Dendritic cell treated with granulocyte-macrophage colony-stimulating factor and Interleukin-4, amounts not matched to agents 40 ng/mL and 50 ng/mL, for 4 days (primary cell): Measurements from ENCODE around the gene TNRC6A.
"Not testable (repeated sequence)": the region's sequence is repeated elsewhere in the genome, so short reads cannot be mapped to it uniquely, and the experiment has no call there.

Experiments
- H3K27ac Mint-ChIP-seq: one replicate; pipeline ENCODE4 v1.8.0; 2022; ENCODE audit warnings: mild to moderate bottlenecking, mixed read lengths
- H3K27me3 Mint-ChIP-seq: one replicate; pipeline ENCODE4 v1.8.0; 2022; ENCODE audit warnings: mild to moderate bottlenecking, mixed read lengths
- H3K36me3 Mint-ChIP-seq: one replicate; pipeline ENCODE4 v1.8.0; 2022; ENCODE audit warnings: low read depth, mixed read lengths
- H3K4me1 Mint-ChIP-seq: one replicate; pipeline ENCODE4 v1.8.0; 2022; ENCODE audit warnings: low read depth, mixed read lengths
- H3K4me3 Mint-ChIP-seq: one replicate; pipeline ENCODE4 v1.8.0; 2022; ENCODE audit warnings: mild to moderate bottlenecking, moderate library complexity, mixed read lengths
- H3K9me3 Mint-ChIP-seq: one replicate; pipeline ENCODE4 v1.8.0; 2022; ENCODE audit warnings: mixed read lengths
- intact Hi-C: fragments of 100-400 bp; cut with micrococcal nuclease; formaldehyde crosslinking; loops from one replicate; pipeline ENCODE4 v1.15.0; 2022

TNRC6A gene

DNA sequence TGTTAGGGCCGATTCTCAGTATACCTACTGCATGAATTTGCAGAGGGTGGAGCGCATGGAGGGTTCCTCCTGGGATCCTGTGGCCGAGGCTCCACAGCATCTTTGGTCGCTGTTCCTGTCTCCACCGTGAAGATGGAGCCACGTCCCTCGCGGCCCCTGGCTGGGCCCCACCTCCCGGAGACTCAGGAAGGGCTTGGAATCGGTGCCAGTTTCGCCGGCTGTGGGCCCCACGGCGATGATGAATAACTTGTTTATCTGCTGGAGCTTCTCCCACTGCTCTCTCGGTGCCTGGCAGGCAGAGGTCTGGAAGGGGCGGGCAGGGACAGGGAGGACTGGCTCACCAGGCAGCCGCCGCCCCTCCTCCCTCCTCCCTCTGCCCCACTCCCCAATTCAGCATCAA lies 124.4 kb downstream of the TNRC6A start:
- H3K4me3 Mint-ChIP-seq: no peak overlapping the region
- no peak overlapping the region for H3K27ac Mint-ChIP-seq
- H3K4me1 Mint-ChIP-seq: no peaks in the 10 kb centered on the region
- H3K9me3 Mint-ChIP-seq: no peaks in the 10 kb centered on the region
- H3K27me3 Mint-ChIP-seq: no peaks in the 10 kb centered on the region
- intact Hi-C loops: no loop called here
- no peaks in the 10 kb centered on the region for H3K36me3 Mint-ChIP-seq

DNA sequence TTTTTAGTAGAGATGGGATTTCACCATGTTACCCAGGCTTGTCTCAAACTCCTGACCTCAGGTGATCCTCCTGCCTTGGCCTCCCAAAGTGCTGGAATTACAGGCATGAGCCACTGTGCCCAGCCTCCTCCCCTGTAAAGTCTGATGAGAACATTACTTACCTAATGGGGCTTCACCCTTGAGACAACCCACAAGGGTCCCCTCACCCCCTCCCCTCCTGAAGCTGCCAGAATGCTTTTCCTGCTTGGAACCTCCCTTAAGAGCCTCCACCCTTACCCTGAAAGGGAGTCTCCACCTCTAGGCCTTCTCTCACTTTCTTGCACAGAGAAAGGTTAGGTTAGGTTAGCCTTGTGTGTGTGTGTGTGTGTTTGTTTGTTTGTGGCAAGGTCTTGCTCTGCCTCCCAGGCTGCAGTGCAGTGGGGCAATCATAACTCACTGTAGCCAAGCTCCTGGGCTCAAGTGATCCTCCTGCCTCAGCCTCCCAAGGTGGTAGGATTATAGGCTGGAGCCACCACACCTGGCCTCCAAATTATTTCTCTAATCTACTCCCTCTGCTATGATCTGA lies 125.2 kb downstream of the TNRC6A start:
- no peak overlapping the region for H3K27ac Mint-ChIP-seq
- no peaks in the 10 kb centered on the region for H3K36me3 Mint-ChIP-seq
- H3K9me3 Mint-ChIP-seq: no peaks in the 10 kb centered on the region
- no peaks in the 10 kb centered on the region for H3K27me3 Mint-ChIP-seq
- no peak overlapping the region for H3K4me3 Mint-ChIP-seq
- no peaks in the 10 kb centered on the region for H3K4me1 Mint-ChIP-seq
- intact Hi-C loops: no loop called here

DNA sequence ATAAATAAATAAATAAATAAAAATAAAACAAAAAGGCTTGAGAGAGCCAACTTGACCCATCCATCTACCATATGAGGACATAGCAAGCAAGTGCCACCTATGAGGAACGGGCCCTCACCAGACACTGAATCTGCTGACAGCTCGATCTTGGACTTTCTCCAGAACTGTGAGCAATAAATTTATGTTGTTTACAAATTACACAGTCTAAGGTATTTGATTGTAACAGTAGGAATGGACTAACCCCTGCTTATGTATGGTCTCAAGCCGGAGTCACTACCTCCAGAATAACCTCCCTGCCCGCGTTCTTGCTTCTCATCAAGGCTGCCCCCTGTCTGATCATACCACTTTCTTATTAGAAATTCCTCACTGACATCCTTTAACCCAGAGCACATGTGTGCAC lies 126.2 kb downstream of the TNRC6A start:
- Mint-ChIP-seq H3K4me3 (no peak overlapping the region), H3K9me3 (no peaks in the 10 kb centered on the region), H3K4me1 (no peaks in the 10 kb centered on the region), H3K36me3 (no peaks in the 10 kb centered on the region), H3K27me3 (no peaks in the 10 kb centered on the region), H3K27ac (no peak overlapping the region)
- intact Hi-C loops: no loop called here

DNA sequence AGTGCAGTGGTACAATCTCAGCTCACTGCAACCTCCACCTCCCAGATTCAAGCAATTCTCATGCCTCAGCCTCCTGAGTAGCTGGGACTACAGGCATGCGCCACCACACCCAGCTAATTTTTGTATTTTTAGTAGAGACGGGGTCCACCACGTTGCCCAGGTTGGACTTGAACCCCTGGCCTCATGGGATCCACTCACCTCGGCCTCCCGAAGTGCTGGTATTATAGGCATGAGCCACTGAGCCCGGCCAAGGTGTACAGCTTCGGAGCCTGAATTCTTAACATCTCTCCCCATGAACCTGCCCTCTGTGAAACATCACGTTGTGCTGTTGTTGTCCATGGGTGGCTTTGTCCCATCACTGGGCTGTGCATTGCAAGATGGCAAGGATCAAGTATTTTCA lies 127.4 kb downstream of the TNRC6A start:
- H3K36me3 Mint-ChIP-seq, H3K4me1 Mint-ChIP-seq, H3K4me3 Mint-ChIP-seq, H3K9me3 Mint-ChIP-seq, H3K27ac Mint-ChIP-seq, H3K27me3 Mint-ChIP-seq, intact Hi-C loops: not testable (repeated sequence)

DNA sequence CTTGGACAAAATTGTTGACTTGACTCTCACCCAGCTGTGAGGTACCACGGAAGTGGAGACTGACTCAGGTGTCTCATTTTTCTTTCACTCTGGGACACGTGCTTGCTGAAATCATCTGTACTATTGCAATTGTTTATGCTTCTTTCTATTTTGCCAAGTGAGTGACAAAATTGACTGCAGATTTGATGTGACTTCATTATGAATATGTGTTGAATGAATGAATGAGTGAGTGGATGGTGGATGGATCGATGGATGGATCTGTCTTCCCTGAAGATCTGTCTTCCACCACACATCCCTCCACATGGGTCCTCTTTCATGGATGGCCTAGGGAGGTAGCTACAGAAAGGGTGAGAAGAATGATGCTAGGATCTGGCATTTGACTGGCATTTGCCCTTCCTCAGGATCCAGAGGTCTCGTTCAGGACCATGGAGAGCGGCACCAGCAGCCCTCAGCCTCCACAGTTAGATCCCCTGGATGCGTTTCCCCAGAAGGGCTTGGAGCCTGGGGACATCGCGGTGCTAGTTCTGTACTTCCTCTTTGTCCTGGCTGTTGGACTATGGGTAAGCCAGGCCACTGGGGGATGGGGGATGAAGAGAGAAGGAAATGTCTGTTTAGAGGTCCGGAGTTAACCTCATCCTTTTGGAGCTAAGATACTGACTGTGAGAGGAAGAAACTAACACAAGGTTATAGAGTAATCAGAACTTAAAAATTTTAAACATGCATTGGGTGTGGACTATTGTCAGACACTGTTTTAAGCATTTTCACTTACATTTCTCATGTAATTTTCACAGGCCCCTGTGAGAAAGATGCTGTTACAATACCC lies 129.0 kb downstream of the TNRC6A start:
- H3K9me3 Mint-ChIP-seq: no peaks in the 10 kb centered on the region
- no peak overlapping the region for H3K4me3 Mint-ChIP-seq
- no peaks in the 10 kb centered on the region for H3K4me1 Mint-ChIP-seq
- H3K27ac Mint-ChIP-seq: no peak overlapping the region
- no peaks in the 10 kb centered on the region for H3K27me3 Mint-ChIP-seq
- no peaks in the 10 kb centered on the region for H3K36me3 Mint-ChIP-seq
- intact Hi-C loops: no loop called here

DNA sequence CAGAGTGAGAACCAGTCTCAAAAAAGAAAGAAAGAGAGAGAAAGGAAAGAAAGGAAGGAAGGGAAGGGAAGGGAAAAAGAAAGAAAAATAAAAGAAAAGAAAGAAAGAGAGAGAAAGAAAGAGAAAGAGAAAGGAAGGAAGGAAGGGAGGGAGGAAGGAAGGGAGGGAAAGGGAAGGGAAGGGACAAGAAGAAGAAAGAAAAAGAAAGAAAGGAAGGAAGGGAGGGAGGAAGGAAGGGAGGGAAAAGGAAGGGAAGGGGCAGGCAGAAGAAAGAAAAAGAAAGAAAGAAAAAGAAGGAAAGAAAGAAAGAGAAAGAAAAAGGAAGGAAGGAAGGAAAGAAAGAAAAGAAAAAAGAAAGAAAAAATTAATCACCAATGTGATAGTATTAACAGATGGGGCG lies 132.0 kb downstream of the TNRC6A start:
- H3K9me3 Mint-ChIP-seq: peaks cover 13% of the 10 kb centered on the region
- no peaks in the 10 kb centered on the region for H3K4me1 Mint-ChIP-seq
- intact Hi-C loops: no loop called here
- peaks cover 3% of the 10 kb centered on the region for H3K27me3 Mint-ChIP-seq
- H3K27ac Mint-ChIP-seq: no peak overlapping the region
- H3K36me3 Mint-ChIP-seq: no peaks in the 10 kb centered on the region
- no peak overlapping the region for H3K4me3 Mint-ChIP-seq

DNA sequence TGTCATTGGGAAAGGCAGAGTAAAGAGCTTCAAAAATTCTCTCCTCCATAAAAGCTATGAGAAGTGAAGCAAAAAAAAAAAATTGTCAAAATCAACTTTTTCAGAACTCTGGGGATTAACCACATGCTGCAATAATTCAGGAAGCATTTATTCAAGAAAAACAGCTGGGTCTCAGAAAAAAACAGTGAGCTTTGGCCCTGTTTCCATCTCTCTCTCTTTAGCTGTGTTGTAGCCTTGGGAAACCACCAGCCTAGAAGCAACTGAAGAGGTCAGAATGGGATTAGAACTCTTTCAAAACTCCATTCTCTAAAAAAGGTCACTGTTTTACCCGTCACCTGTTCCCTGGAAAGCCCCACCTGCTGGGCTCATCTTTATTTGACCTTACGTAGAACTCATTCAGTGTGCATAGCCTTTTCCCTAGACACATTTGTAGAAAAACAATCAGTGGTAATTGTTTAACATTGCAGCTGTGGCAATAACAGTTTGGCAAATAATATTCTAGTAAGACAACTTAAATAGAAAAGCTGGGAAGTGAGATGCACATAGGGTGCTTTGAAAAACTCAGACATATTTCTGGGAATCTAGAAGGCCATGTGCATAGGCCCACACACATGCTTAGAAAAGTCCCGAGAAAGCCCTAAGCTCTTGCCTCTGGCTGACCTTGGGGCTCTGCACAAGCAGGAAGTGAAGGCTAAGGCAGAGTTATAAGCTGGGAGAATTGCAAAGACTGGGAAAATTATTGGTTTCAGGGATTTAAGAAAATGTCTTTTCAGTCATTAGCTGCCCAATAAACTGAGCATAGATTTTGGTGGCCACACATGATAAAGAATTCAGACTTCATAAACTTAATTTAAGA lies 134.4 kb downstream of the TNRC6A start:
- peaks cover 13% of the 10 kb centered on the region for H3K9me3 Mint-ChIP-seq
- H3K4me1 Mint-ChIP-seq: no peaks in the 10 kb centered on the region
- no peak overlapping the region for H3K4me3 Mint-ChIP-seq
- H3K36me3 Mint-ChIP-seq: no peaks in the 10 kb centered on the region
- intact Hi-C loops: no loop called here
- peaks cover 6% of the 10 kb centered on the region for H3K27me3 Mint-ChIP-seq
- no peak overlapping the region for H3K27ac Mint-ChIP-seq

DNA sequence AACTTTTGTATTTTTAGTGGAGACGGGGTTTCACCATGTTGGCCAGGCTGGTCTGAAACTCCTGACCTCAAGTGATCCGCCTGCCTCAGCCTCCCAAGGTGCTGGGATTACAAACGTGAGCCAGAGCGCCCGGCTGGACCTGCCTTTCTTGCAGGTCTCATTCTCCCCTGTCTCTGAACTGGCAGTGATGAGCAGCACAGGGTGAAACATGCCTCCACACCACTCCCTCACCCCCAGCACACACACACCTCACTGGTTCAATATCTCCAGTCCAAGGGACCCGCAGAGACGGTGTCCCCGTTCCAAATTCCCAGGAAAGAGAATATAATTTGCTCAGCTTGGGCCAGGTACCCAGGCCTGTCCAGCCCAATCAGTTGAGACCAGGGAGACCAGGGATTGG lies 139.6 kb downstream of the TNRC6A start:
- Mint-ChIP-seq H3K4me3 (no peak overlapping the region), H3K9me3 (peaks cover 8% of the 10 kb centered on the region), H3K27ac (no peak overlapping the region), H3K4me1 (no peaks in the 10 kb centered on the region), H3K27me3 (peaks cover 6% of the 10 kb centered on the region), H3K36me3 (no peaks in the 10 kb centered on the region)
- intact Hi-C loops: no loop called here

DNA sequence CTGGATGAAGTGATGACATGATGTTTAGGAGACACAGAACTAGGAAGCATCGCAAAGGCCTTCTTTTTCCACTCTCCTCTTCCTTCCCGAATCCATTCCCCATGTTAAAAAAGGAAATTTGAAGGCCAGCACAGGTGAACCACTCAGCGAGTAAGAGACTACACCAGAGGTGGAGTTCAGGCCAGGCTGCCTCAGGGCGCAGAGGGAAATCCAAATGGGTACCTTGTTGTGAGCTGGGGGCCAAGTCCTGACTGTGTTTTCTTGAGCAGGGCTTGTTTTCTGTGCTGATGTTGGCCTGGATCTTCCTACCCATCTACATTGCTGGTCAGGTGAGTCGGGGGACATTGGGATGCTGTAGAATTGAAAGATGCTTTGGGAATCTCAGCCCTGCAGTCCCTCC lies 142.4 kb downstream of the TNRC6A start:
- H3K9me3 Mint-ChIP-seq: no peaks in the 10 kb centered on the region
- no peak overlapping the region for H3K4me3 Mint-ChIP-seq
- H3K36me3 Mint-ChIP-seq: no peaks in the 10 kb centered on the region
- H3K27me3 Mint-ChIP-seq: peaks cover 2% of the 10 kb centered on the region
- H3K27ac Mint-ChIP-seq: no peak overlapping the region
- intact Hi-C loops: no loop called here
- H3K4me1 Mint-ChIP-seq: peaks cover 5% of the 10 kb centered on the region

DNA sequence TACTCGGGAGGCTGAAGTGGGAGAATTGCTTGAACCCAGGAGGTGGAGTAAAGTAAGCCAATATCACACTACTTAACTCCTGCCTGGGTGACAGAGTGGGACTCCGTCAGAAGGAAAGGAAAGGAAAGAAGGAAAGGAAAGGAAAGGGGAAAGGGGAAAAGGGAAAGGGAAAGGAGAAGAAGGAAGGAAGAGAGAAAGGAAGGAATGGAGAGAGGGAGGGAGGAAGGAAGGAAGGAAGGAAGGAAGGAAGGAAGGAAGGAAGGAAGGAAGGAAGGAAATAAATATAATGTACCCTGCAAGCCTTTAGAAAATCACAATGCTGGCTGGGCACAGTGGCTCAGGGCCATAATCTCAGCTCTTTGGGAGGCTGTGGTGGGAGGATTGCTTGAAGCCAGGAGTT lies 143.6 kb downstream of the TNRC6A start:
- no peak overlapping the region for H3K4me3 Mint-ChIP-seq
- no peak overlapping the region for H3K27ac Mint-ChIP-seq
- intact Hi-C loops: no loop called here
- H3K9me3 Mint-ChIP-seq: no peaks in the 10 kb centered on the region
- peaks cover 2% of the 10 kb centered on the region for H3K27me3 Mint-ChIP-seq
- no peaks in the 10 kb centered on the region for H3K36me3 Mint-ChIP-seq
- peaks cover 5% of the 10 kb centered on the region for H3K4me1 Mint-ChIP-seq

DNA sequence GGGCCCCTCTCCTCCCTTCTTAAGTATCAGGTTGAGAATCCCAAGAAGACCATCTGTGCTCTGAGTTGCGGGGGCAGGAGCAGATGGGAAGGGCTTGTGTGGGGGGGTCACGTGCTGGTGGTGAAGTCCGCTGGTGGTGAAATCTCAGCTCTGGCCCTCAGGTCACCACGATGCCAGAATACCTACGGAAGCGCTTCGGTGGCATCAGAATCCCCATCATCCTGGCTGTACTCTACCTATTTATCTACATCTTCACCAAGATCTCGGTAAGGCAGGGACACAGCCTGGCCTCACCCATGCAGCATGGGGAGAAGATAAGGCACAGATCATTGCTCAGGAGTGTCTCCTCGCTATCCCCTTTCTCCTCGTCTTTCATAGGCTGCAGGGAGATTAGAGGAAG lies 146.0 kb downstream of the TNRC6A start:
- no peak overlapping the region for H3K27ac Mint-ChIP-seq
- intact Hi-C loops: no loop called here
- peaks cover 5% of the 10 kb centered on the region for H3K4me1 Mint-ChIP-seq
- no peak overlapping the region for H3K4me3 Mint-ChIP-seq
- H3K27me3 Mint-ChIP-seq: no peaks in the 10 kb centered on the region
- H3K36me3 Mint-ChIP-seq: no peaks in the 10 kb centered on the region
- H3K9me3 Mint-ChIP-seq: peaks cover 9% of the 10 kb centered on the region
